Kidney epithelial cell (primary cell): ENCODE results near the gene BMPR1A. TPM values are rescaled to one million over a fixed set of nuclear protein-coding genes. Genes with fewer than 3 reads are reported as not detected.

ENCODE experiments used
- DNase-seq: peaks from one replicate; pipeline ENCODE4 v3.0.0-alpha.2; 2010; ENCODE audit warnings: low read depth
- H3K27me3 ChIP-seq: 2 replicates; pipeline ENCODE4 v1.6.0; 2011; ENCODE audit warnings: low read length; ENCODE audit not compliant: control insufficient read depth, insufficient read depth
- H3K36me3 ChIP-seq: 2 replicates; pipeline ENCODE4 v1.5.1; 2011; ENCODE audit warnings: low read length; ENCODE audit not compliant: control insufficient read depth, insufficient read depth
- H3K4me3 ChIP-seq: 2 replicates; pipeline ENCODE4 v1.5.1; 2011; ENCODE audit warnings: low read depth, mild to moderate bottlenecking, control low read depth, low read length
- CTCF ChIP-seq: IDR thresholded peaks from 2 replicates; pipeline ENCODE4 v1.5.1; 2011; ENCODE audit warnings: mild to moderate bottlenecking, moderate library complexity, low read length, control low read depth, inconsistent platforms; ENCODE audit not compliant: insufficient read depth, poor library complexity, severe bottlenecking
- total RNA-seq: library from RNA; depleted of rRNA; stranded (reverse); fragments of >200 nt; gene quantifications from 2 replicates; pipeline ENCODE4 v1.2.3, GENCODE V29; 2015

BMPR1A gene
- total RNA-seq, 1 donor from 2014 or later, result 38.1 TPM

- DNase-seq, result no peak
- TF ChIP-seq CTCF, result no peak
- Histone ChIP-seq H3K4me3 (no peak overlapping the region), H3K36me3 (no peaks in the 10 kb centered on the region), H3K27me3 (no peaks in the 10 kb centered on the region)
These were observed 40.6 kb upstream of the BMPR1A start for GRCh38 chr10:86715836-86716235.

GRCh38 chr10:86716466-86716865, 40.0 kb upstream of the BMPR1A start:
- no peak for DNase-seq
- Histone ChIP-seq H3K36me3 (no peaks in the 10 kb centered on the region), H3K27me3 (no peaks in the 10 kb centered on the region), H3K4me3 (no peak overlapping the region)
- no peak for TF ChIP-seq CTCF

GRCh38 chr10:86718556-86718955, 37.9 kb upstream of the BMPR1A start:
- DNase-seq, result no peak
- no peak for TF ChIP-seq CTCF
- Histone ChIP-seq H3K36me3 (no peaks in the 10 kb centered on the region), H3K27me3 (no peaks in the 10 kb centered on the region), H3K4me3 (no peak overlapping the region)

GRCh38 chr10:86721232-86721631, 35.2 kb upstream of the BMPR1A start:
- Histone ChIP-seq H3K4me3 (no peak overlapping the region), H3K27me3 (no peaks in the 10 kb centered on the region), H3K36me3 (no peaks in the 10 kb centered on the region)
- no peak for DNase-seq
- TF ChIP-seq CTCF, result no peak

- H3K36me3 ChIP-seq, result no peaks in the 10 kb centered on the region
- H3K4me3 ChIP-seq, result no peak overlapping the region
- DNase-seq, result no peak
- no peak for TF ChIP-seq CTCF
- H3K27me3 ChIP-seq, result no peaks in the 10 kb centered on the region
These were observed 33.4 kb upstream of the BMPR1A start for GRCh38 chr10:86723009-86723408.

- no peaks in the 10 kb centered on the region for H3K36me3 ChIP-seq
- DNase-seq, result no peak
- no peaks in the 10 kb centered on the region for H3K27me3 ChIP-seq
- no peak overlapping the region for H3K4me3 ChIP-seq
- TF ChIP-seq CTCF, result no peak
These were observed 32.0 kb upstream of the BMPR1A start for GRCh38 chr10:86724445-86724844.
